DOHH2 (cell line): ENCODE results near the gene GADD45G.
A peak's percentile ranks its signal among the peaks of the same experiment; 100 is the strongest.

ENCODE experiments used
- H3F3A ChIP-seq: fragments of 200-600 bp; sonication (generic), shearing (Covaris generic); 2 replicates; pipeline ENCODE4 v1.6.0; 2016; ENCODE audit warnings: antibody characterized with exemption, mild to moderate bottlenecking; ENCODE audit not compliant: control insufficient read depth, insufficient read depth
- H3K27ac ChIP-seq: fragments of 200-600 bp; sonication (generic); 2 replicates; pipeline ENCODE4 v1.5.1; 2014; ENCODE audit warnings: low read depth, mild to moderate bottlenecking, low read length, moderate library complexity
- H3K27me3 ChIP-seq: fragments of 200-600 bp; sonication (generic); 2 replicates; pipeline ENCODE4 v1.6.1; 2014; ENCODE audit warnings: mild to moderate bottlenecking, low read length, mixed read lengths; ENCODE audit not compliant: control insufficient read depth
- H3K36me3 ChIP-seq: fragments of 200-600 bp; sonication (generic); 2 replicates; pipeline ENCODE4 v1.6.1; 2014; ENCODE audit warnings: mild to moderate bottlenecking, low read length, moderate library complexity, mixed read lengths; ENCODE audit not compliant: control insufficient read depth
- H3K4me1 ChIP-seq: fragments of 200-600 bp; sonication (generic); 2 replicates; pipeline ENCODE4 v1.6.1; 2014; ENCODE audit warnings: mild to moderate bottlenecking, low read length, mixed read lengths; ENCODE audit not compliant: control insufficient read depth
- H3K4me2 ChIP-seq: fragments of 200-600 bp; sonication (generic); 2 replicates; pipeline ENCODE4 v1.6.0; 2014; ENCODE audit warnings: mild to moderate bottlenecking, low read length, moderate library complexity
- H3K4me3 ChIP-seq: fragments of 200-600 bp; sonication (generic); 2 replicates; pipeline ENCODE4 v1.5.1; 2014; ENCODE audit warnings: mild to moderate bottlenecking, low read length, mixed read lengths
- H3K79me2 ChIP-seq: fragments of 200-600 bp; sonication (generic); 2 replicates; pipeline ENCODE4 v1.6.1; 2014; ENCODE audit warnings: mild to moderate bottlenecking, low read length, mixed read lengths; ENCODE audit not compliant: control insufficient read depth
- H3K9me2 ChIP-seq: fragments of 200-600 bp; sonication (generic); replicated peaks from 2 replicates; pipeline ENCODE4 v1.6.1; 2014; ENCODE audit warnings: mild to moderate bottlenecking, low read length, mixed read lengths; ENCODE audit not compliant: control insufficient read depth
- H3K9me3 ChIP-seq: fragments of 200-600 bp; sonication (generic); 2 replicates; pipeline ENCODE4 v1.6.1; 2014; ENCODE audit warnings: antibody characterized with exemption, low read length, mixed read lengths; ENCODE audit not compliant: control insufficient read depth, insufficient read depth
- H4K20me1 ChIP-seq: fragments of 200-600 bp; sonication (generic); 2 replicates; pipeline ENCODE4 v1.6.0; 2014; ENCODE audit warnings: low read depth, mild to moderate bottlenecking, antibody characterized with exemption, low read length, moderate library complexity; ENCODE audit not compliant: control insufficient read depth, insufficient read depth
- CTCF ChIP-seq: fragments of 200-600 bp; sonication (generic); IDR thresholded peaks from one replicate; pipeline ENCODE4 v1.5.1; 2014; ENCODE audit warnings: antibody characterized with exemption, mild to moderate bottlenecking, low read depth, low read length; ENCODE audit not compliant: poor library complexity, severe bottlenecking
- EZH2phosphoT487 ChIP-seq: fragments of 200-600 bp; sonication (generic); IDR thresholded peaks from 2 replicates; pipeline ENCODE4 v1.6.1; 2017; ENCODE audit warnings: borderline replicate concordance, mild to moderate bottlenecking, antibody characterized with exemption, low read length, moderate library complexity, mixed read lengths

GADD45G gene

GRCh38 chr9:89601306-89601705 is 3.5 kb upstream of the GADD45G start:
- Histone ChIP-seq H3K4me2 (no peak overlapping the region), H3K9me3 (no peaks in the 10 kb centered on the region)
- TF ChIP-seq CTCF (no peak), EZH2phosphoT487 (no peak)

GRCh38 chr9:89601856-89602562 is 2.8 kb upstream of the GADD45G start:
- H3K4me2 ChIP-seq, result no peak overlapping the region
- peaks cover 2% of the 10 kb centered on the region; the same call in 1 of the 2 replicates for H3K4me1 ChIP-seq
- H3K79me2 ChIP-seq, result no peaks in the 10 kb centered on the region
- H3F3A ChIP-seq, result no peaks in the 10 kb centered on the region
- H3K9me2 ChIP-seq, result no peaks in the 10 kb centered on the region
- no peak overlapping the region for H3K27ac ChIP-seq
- H3K27me3 ChIP-seq, result peaks cover 48% of the 10 kb centered on the region
- no peak overlapping the region for H3K4me3 ChIP-seq
- no peak for TF ChIP-seq CTCF
- no peak for TF ChIP-seq EZH2phosphoT487
- 0 out of 2 replicates have a peak, but pooled peaks cover 2% of the 10 kb centered on the region for H4K20me1 ChIP-seq
- no peaks in the 10 kb centered on the region for H3K9me3 ChIP-seq
- no peaks in the 10 kb centered on the region for H3K36me3 ChIP-seq

More at GRCh38 chr9:89601306-89601705, 3.5 kb upstream of the GADD45G start:
- Histone ChIP-seq H3K36me3 (no peaks in the 10 kb centered on the region), H3F3A (no peaks in the 10 kb centered on the region), H4K20me1 (0 out of 2 replicates have a peak, but pooled peaks cover 2% of the 10 kb centered on the region), H3K9me2 (no peaks in the 10 kb centered on the region), H3K27me3 (peaks cover 41% of the 10 kb centered on the region), H3K79me2 (no peaks in the 10 kb centered on the region), H3K27ac (no peak overlapping the region), H3K4me3 (no peak overlapping the region), H3K4me1 (peaks cover 2% of the 10 kb centered on the region; the same call in 1 of the 2 replicates)

GRCh38 chr9:89602978-89603766 is 1.6 kb upstream of the GADD45G start:
- Histone ChIP-seq H3K4me3 (no peak overlapping the region), H3K36me3 (no peaks in the 10 kb centered on the region), H3K9me2 (no peaks in the 10 kb centered on the region), H4K20me1 (no peaks in the 10 kb centered on the region), H3K79me2 (no peaks in the 10 kb centered on the region), H3K4me1 (peaks cover 2% of the 10 kb centered on the region; the same call in 1 of the 2 replicates), H3K9me3 (no peaks in the 10 kb centered on the region), H3F3A (no peaks in the 10 kb centered on the region), H3K27me3 (peaks cover 56% of the 10 kb centered on the region), H3K27ac (no peak overlapping the region), H3K4me2 (no peak overlapping the region)
- TF ChIP-seq CTCF (peak; percentile 89), EZH2phosphoT487 (peak; percentile 83)
